Hepatocyte (in vitro differentiated cells): ENCODE measurements around the gene AHNAK. TPM values are rescaled to one million over a fixed set of nuclear protein-coding genes. Genes with fewer than 3 reads are reported as not detected.
A peak's percentile ranks its signal among the peaks of the same experiment; 100 is the strongest.
"Not testable (repeated sequence)": the region's sequence is repeated elsewhere in the genome, so short reads cannot be mapped to it uniquely, and the experiment has no call there.

Experiments used
- DNase-seq: peaks from one replicate; pipeline ENCODE4 v3.0.0-alpha.2; 2016; ENCODE audit warnings: low spot score
- H2AFZ ChIP-seq: fragments of 200-600 bp; sonication (generic); 2 replicates; pipeline ENCODE4 v1.6.0; 2016; ENCODE audit warnings: antibody characterized with exemption, mild to moderate bottlenecking
- H3K27ac ChIP-seq: fragments of 200-600 bp; sonication (generic); 2 replicates; pipeline ENCODE4 v1.5.1; 2016; ENCODE audit warnings: mild to moderate bottlenecking
- H3K27me3 ChIP-seq: fragments of 200-600 bp; sonication (generic); 2 replicates; pipeline ENCODE4 v1.6.1; 2016
- H3K36me3 ChIP-seq: fragments of 200-600 bp; sonication (generic); replicated peaks from 2 replicates; pipeline ENCODE4 v1.5.1; 2016; ENCODE audit warnings: low read depth; ENCODE audit not compliant: insufficient read depth
- H3K4me1 ChIP-seq: fragments of 200-600 bp; sonication (generic); 2 replicates; pipeline ENCODE4 v1.5.1; 2016; ENCODE audit warnings: mild to moderate bottlenecking, moderate library complexity; ENCODE audit not compliant: insufficient read depth
- H3K4me2 ChIP-seq: fragments of 200-600 bp; sonication (generic); 2 replicates; pipeline ENCODE4 v1.6.0; 2016
- H3K4me3 ChIP-seq: fragments of 200-600 bp; sonication (generic); 2 replicates; pipeline ENCODE4 v1.5.1; 2016; ENCODE audit warnings: mild to moderate bottlenecking
- H3K79me2 ChIP-seq: fragments of 200-600 bp; sonication (generic); 2 replicates; pipeline ENCODE4 v1.6.0; 2017; ENCODE audit warnings: mild to moderate bottlenecking
- H3K9me2 ChIP-seq: fragments of 200-600 bp; sonication (generic); replicated peaks from 2 replicates; pipeline ENCODE4 v1.6.0; 2017; ENCODE audit warnings: mild to moderate bottlenecking; ENCODE audit not compliant: insufficient read depth
- H3K9me3 ChIP-seq: fragments of 200-600 bp; sonication (generic); 2 replicates; pipeline ENCODE4 v1.5.1; 2016; ENCODE audit warnings: low read depth, mild to moderate bottlenecking
- H4K20me1 ChIP-seq: fragments of 200-600 bp; sonication (generic); 2 replicates; pipeline ENCODE4 v1.6.0; 2016; ENCODE audit warnings: mild to moderate bottlenecking; ENCODE audit not compliant: insufficient read depth, poor library complexity, severe bottlenecking
- EZH2 ChIP-seq: fragments of 200-600 bp; sonication (generic); IDR thresholded peaks from 2 replicates; pipeline ENCODE4 v1.6.1; 2016; ENCODE audit warnings: antibody characterized with exemption, mild to moderate bottlenecking, borderline replicate concordance
- EZH2phosphoT487 ChIP-seq: fragments of 200-600 bp; sonication (generic); IDR thresholded peaks from one replicate; pipeline ENCODE4 v1.6.1; 2018; ENCODE audit warnings: antibody characterized with exemption, mild to moderate bottlenecking, low read depth, moderate library complexity; ENCODE audit not compliant: unreplicated experiment, severe bottlenecking
- whole genome bisulfite sequencing: methylation state at CpG from one replicate; pipeline ENCODE4 v1.1.6; 2016; ENCODE audit warnings: low lambda C conversion rate; ENCODE audit errors: missing lambda C conversion rate; 5-methylcytosine and 5-hydroxymethylcytosine counted together
- microRNA-seq: library from miRNA; unstranded; fragments of <30 nt; microRNA quantifications from one replicate; pipeline ENCODE4, GENCODE V29; 2017
- polyA plus RNA-seq: library from polyadenylated mRNA; unstranded; fragments of >200 nt; fragmentation: Nextera tagmentation; extraction: Ambion mirVana; gene quantifications from 2 replicates; pipeline ENCODE4 v1.2.1, GENCODE V29; 2016
- small RNA-seq: library from RNA; depleted of rRNA; stranded (forward); fragments of <200 nt; gene quantifications from one replicate; pipeline ENCODE3, GENCODE V24; 2014
- total RNA-seq: library from RNA; depleted of rRNA; stranded (reverse); fragments of >200 nt; gene quantifications from 2 replicates; pipeline ENCODE4 v1.2.3, GENCODE V29; 2014
- TF ChIP-seq, protein P1 (sequence below): fragments of 200-600 bp; sonication (generic); IDR thresholded peaks from 2 replicates; pipeline ENCODE4 v1.5.1; 2016; ENCODE audit warnings: antibody characterized with exemption, mild to moderate bottlenecking; ENCODE audit not compliant: poor library complexity

AHNAK gene
- total and polyA plus RNA-seq, 2 experiments from 2014 or later = 47.6 to 237 TPM

- H3K36me3 ChIP-seq = no peaks in the 10 kb centered on the region
- H3K4me3 ChIP-seq = no peak overlapping the region
- 86% methylated on average over 10 of the region's 11 CpGs for WGBS
- no peak overlapping the region for H2AFZ ChIP-seq
- no peak overlapping the region for H3K4me2 ChIP-seq
- H3K27me3 ChIP-seq = no peaks in the 10 kb centered on the region
- H3K9me2 ChIP-seq = no peaks in the 10 kb centered on the region
- TF ChIP-seq, protein P1, sequence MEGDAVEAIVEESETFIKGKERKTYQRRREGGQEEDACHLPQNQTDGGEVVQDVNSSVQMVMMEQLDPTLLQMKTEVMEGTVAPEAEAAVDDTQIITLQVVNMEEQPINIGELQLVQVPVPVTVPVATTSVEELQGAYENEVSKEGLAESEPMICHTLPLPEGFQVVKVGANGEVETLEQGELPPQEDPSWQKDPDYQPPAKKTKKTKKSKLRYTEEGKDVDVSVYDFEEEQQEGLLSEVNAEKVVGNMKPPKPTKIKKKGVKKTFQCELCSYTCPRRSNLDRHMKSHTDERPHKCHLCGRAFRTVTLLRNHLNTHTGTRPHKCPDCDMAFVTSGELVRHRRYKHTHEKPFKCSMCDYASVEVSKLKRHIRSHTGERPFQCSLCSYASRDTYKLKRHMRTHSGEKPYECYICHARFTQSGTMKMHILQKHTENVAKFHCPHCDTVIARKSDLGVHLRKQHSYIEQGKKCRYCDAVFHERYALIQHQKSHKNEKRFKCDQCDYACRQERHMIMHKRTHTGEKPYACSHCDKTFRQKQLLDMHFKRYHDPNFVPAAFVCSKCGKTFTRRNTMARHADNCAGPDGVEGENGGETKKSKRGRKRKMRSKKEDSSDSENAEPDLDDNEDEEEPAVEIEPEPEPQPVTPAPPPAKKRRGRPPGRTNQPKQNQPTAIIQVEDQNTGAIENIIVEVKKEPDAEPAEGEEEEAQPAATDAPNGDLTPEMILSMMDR = no peak
- TF ChIP-seq EZH2phosphoT487 = no peak
- DNase-seq = no peak
- no peaks in the 10 kb centered on the region for H4K20me1 ChIP-seq
- H3K27ac ChIP-seq = no peak overlapping the region
- no peaks in the 10 kb centered on the region for H3K79me2 ChIP-seq
- no peaks in the 10 kb centered on the region for H3K4me1 ChIP-seq
- no peaks in the 10 kb centered on the region for H3K9me3 ChIP-seq
Measured at GRCh38 chr11:62388999-62389398, 157.6 kb downstream of the AHNAK start.

- Histone ChIP-seq H3K9me3 (no peaks in the 10 kb centered on the region), H3K27ac (no peak overlapping the region), H2AFZ (no peak overlapping the region), H3K27me3 (no peaks in the 10 kb centered on the region), H3K4me3 (no peak overlapping the region), H3K4me2 (no peak overlapping the region), H3K4me1 (peaks cover under 1% of the 10 kb centered on the region), H3K9me2 (no peaks in the 10 kb centered on the region), H4K20me1 (no peaks in the 10 kb centered on the region), H3K79me2 (no peaks in the 10 kb centered on the region), H3K36me3 (no peaks in the 10 kb centered on the region)
- no peak for DNase-seq
- no peak for TF ChIP-seq EZH2
- TF ChIP-seq, protein P1 = no peak
- no peak for TF ChIP-seq EZH2phosphoT487
- 91% methylated on average over 3 of the region's 3 CpGs for WGBS
Measured at GRCh38 chr11:62387381-62387780, 159.2 kb downstream of the AHNAK start.

DNA sequence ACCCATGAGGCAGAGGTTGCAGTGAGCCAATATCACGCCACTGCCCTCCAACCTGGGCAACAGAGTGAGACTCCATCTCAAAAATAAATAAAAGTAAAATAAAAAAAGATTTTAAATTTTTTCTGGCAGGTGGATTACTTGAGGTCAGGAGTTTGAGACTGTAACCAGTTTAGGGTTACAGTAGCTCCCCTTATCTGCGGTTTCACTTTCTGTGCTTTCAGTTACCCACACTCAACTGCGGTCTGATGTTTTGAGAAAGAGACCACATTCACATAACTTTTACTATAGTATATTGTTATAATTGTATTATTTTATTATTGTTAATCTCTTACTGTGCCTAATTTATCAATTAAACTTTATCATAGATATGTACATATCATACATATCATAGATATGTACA is 160.5 kb downstream of the AHNAK start:
- 92% methylated on average over 3 of the region's 3 CpGs for WGBS

GRCh38 chr11:62383822-62384221 is 162.8 kb downstream of the AHNAK start:
- Histone ChIP-seq H3K79me2 (no peaks in the 10 kb centered on the region), H3K36me3 (no peaks in the 10 kb centered on the region), H3K27ac (no peak overlapping the region), H3K9me3 (no peaks in the 10 kb centered on the region), H4K20me1 (no peaks in the 10 kb centered on the region), H3K9me2 (no peaks in the 10 kb centered on the region), H2AFZ (no peak overlapping the region), H3K4me2 (no peak overlapping the region), H3K4me1 (peaks cover 15% of the 10 kb centered on the region), H3K4me3 (no peak overlapping the region), H3K27me3 (no peaks in the 10 kb centered on the region)
- DNase-seq = no peak
- WGBS = 85% methylated on average over 6 of the region's 6 CpGs
- no peak for TF ChIP-seq EZH2
- TF ChIP-seq, protein P1 = no peak
- no peak for TF ChIP-seq EZH2phosphoT487

More for the DNA sequence above, 160.5 kb downstream of the AHNAK start:
- H3K9me3 ChIP-seq, H3K4me2 ChIP-seq, H3K9me2 ChIP-seq, H3K27me3 ChIP-seq, H3K36me3 ChIP-seq, H3K27ac ChIP-seq, H4K20me1 ChIP-seq, DNase-seq, H3K4me3 ChIP-seq, H2AFZ ChIP-seq, H3K79me2 ChIP-seq: not testable (repeated sequence)
- H3K4me1 ChIP-seq = peaks cover 12% of the 10 kb centered on the region

Small RNA genes within 50 kb of the gene (microRNA-seq; reads per million reads assigned to microRNA genes)
- gene MIR6747 = 7.6 reads per million, percentile 19 among the genes with 10 or more reads in this experiment

Small RNA genes within 50 kb of the gene (small RNA-seq; reads per million reads assigned to genes)
- gene EEF1G = not detected
- gene MIR6747 = 0.19 reads per million

Other genes with a start within 250 kb of the AHNAK start
- not detected in 2 replicates for gene SCGB1D4, start 247.7 kb downstream of the AHNAK start, total RNA-seq
- gene SCGB1D4, start 247.7 kb downstream of the AHNAK start, polyA plus RNA-seq = not detected in 2 replicates
- gene ASRGL1, start 209.4 kb downstream of the AHNAK start, total RNA-seq = 5.1 and 9.5 TPM in 2 replicates
- 18.6 and 20.4 TPM in 2 replicates for gene ASRGL1, start 209.4 kb downstream of the AHNAK start, polyA plus RNA-seq
- gene SCGB1A1, start 127.8 kb downstream of the AHNAK start, total RNA-seq = not detected in 2 replicates
- gene SCGB1A1, start 127.8 kb downstream of the AHNAK start, polyA plus RNA-seq = not detected in 2 replicates
- gene EEF1G, start 27.1 kb upstream of the AHNAK start, total RNA-seq = 1,612 and 1,634 TPM in 2 replicates
- gene EEF1G, start 27.1 kb upstream of the AHNAK start, polyA plus RNA-seq = 501 and 526 TPM in 2 replicates
- 6.7 and 11.7 TPM in 2 replicates for gene TUT1, start 44.7 kb upstream of the AHNAK start, total RNA-seq
- 14.2 and 16.5 TPM in 2 replicates for gene TUT1, start 44.7 kb upstream of the AHNAK start, polyA plus RNA-seq
- 46.8 and 53.1 TPM in 2 replicates for gene MTA2, start 55.1 kb upstream of the AHNAK start, total RNA-seq
- gene MTA2, start 55.1 kb upstream of the AHNAK start, polyA plus RNA-seq = 17.1 and 25.6 TPM in 2 replicates
- 18.3 and 21.6 TPM in 2 replicates for gene EML3, start 66.0 kb upstream of the AHNAK start, total RNA-seq
- 22.6 and 51.0 TPM in 2 replicates for gene EML3, start 66.0 kb upstream of the AHNAK start, polyA plus RNA-seq
- 1.5 and 1.9 TPM in 2 replicates for gene ROM1, start 66.5 kb upstream of the AHNAK start, total RNA-seq
- gene ROM1, start 66.5 kb upstream of the AHNAK start, polyA plus RNA-seq = 2.1 and 3.2 TPM in 2 replicates
- gene B3GAT3, start 75.2 kb upstream of the AHNAK start, total RNA-seq = 32.3 and 34.4 TPM in 2 replicates
- 59.6 and 61.4 TPM in 2 replicates for gene B3GAT3, start 75.2 kb upstream of the AHNAK start, polyA plus RNA-seq
- 251 and 254 TPM in 2 replicates for gene GANAB, start 99.8 kb upstream of the AHNAK start, total RNA-seq
- gene GANAB, start 99.8 kb upstream of the AHNAK start, polyA plus RNA-seq = 212 and 232 TPM in 2 replicates
- gene INTS5, start 106.5 kb upstream of the AHNAK start, total RNA-seq = 12.6 and 18.7 TPM in 2 replicates
- gene INTS5, start 106.5 kb upstream of the AHNAK start, polyA plus RNA-seq = 19.1 and 21.1 TPM in 2 replicates
- 63.7 and 80.4 TPM in 2 replicates for gene C11orf98, start 118.4 kb upstream of the AHNAK start, total RNA-seq
- 116 and 133 TPM in 2 replicates for gene C11orf98, start 118.4 kb upstream of the AHNAK start, polyA plus RNA-seq
- 10.0 and 22.5 TPM in 2 replicates for gene CSKMT, start 118.5 kb upstream of the AHNAK start, total RNA-seq
- 5.7 and 7.1 TPM in 2 replicates for gene CSKMT, start 118.5 kb upstream of the AHNAK start, polyA plus RNA-seq
- 8.9 and 11.1 TPM in 2 replicates for gene UQCC3, start 124.9 kb upstream of the AHNAK start, total RNA-seq
- gene UQCC3, start 124.9 kb upstream of the AHNAK start, polyA plus RNA-seq = 17.0 and 19.0 TPM in 2 replicates
- 5.4 and 11.2 TPM in 2 replicates for gene LBHD1, start 125.5 kb upstream of the AHNAK start, total RNA-seq
- 6.5 and 6.7 TPM in 2 replicates for gene LBHD1, start 125.5 kb upstream of the AHNAK start, polyA plus RNA-seq
- gene UBXN1, start 132.3 kb upstream of the AHNAK start, total RNA-seq = 73.0 and 74.1 TPM in 2 replicates
- 73.2 and 73.8 TPM in 2 replicates for gene UBXN1, start 132.3 kb upstream of the AHNAK start, polyA plus RNA-seq
- gene LRRN4CL, start 142.7 kb upstream of the AHNAK start, total RNA-seq = 0.40 and 1.1 TPM in 2 replicates
- 0.15 and 0.41 TPM in 2 replicates for gene LRRN4CL, start 142.7 kb upstream of the AHNAK start, polyA plus RNA-seq
- 39.3 and 49.2 TPM in 2 replicates for gene BSCL2, start 160.6 kb upstream of the AHNAK start, total RNA-seq
- 78.7 and 81.0 TPM in 2 replicates for gene BSCL2, start 160.6 kb upstream of the AHNAK start, polyA plus RNA-seq
- gene GNG3, start 160.9 kb upstream of the AHNAK start, total RNA-seq = 0.23 and 0.24 TPM in 2 replicates
- gene GNG3, start 160.9 kb upstream of the AHNAK start, polyA plus RNA-seq = 0.41 and 1.2 TPM in 2 replicates
- gene HNRNPUL2, start 180.7 kb upstream of the AHNAK start, total RNA-seq = 14.0 and 15.4 TPM in 2 replicates
- 2.3 and 3.7 TPM in 2 replicates for gene HNRNPUL2, start 180.7 kb upstream of the AHNAK start, polyA plus RNA-seq
- 26.3 and 35.0 TPM in 2 replicates for gene TTC9C, start 181.7 kb upstream of the AHNAK start, total RNA-seq
- 35.4 and 39.9 TPM in 2 replicates for gene TTC9C, start 181.7 kb upstream of the AHNAK start, polyA plus RNA-seq
- 7.0 and 11.0 TPM in 2 replicates for gene ZBTB3, start 207.4 kb upstream of the AHNAK start, total RNA-seq
- gene ZBTB3, start 207.4 kb upstream of the AHNAK start, polyA plus RNA-seq = 4.0 and 4.3 TPM in 2 replicates
- 96.5 and 110 TPM in 2 replicates for gene POLR2G, start 214.8 kb upstream of the AHNAK start, total RNA-seq
- gene POLR2G, start 214.8 kb upstream of the AHNAK start, polyA plus RNA-seq = 171 and 195 TPM in 2 replicates
- 20.5 and 23.2 TPM in 2 replicates for gene TAF6L, start 224.6 kb upstream of the AHNAK start, total RNA-seq
- gene TAF6L, start 224.6 kb upstream of the AHNAK start, polyA plus RNA-seq = 35.9 and 36.0 TPM in 2 replicates
- gene TMEM179B, start 240.6 kb upstream of the AHNAK start, total RNA-seq = 78.0 and 99.1 TPM in 2 replicates
- 163 and 172 TPM in 2 replicates for gene TMEM179B, start 240.6 kb upstream of the AHNAK start, polyA plus RNA-seq
- 28.4 and 31.9 TPM in 2 replicates for gene TMEM223, start 245.2 kb upstream of the AHNAK start, total RNA-seq
- gene TMEM223, start 245.2 kb upstream of the AHNAK start, polyA plus RNA-seq = 30.3 and 36.1 TPM in 2 replicates